HepG2 (cell line): Measurements from ENCODE around the gene UNC13D. TPM values are rescaled to one million over a fixed set of nuclear protein-coding genes. Genes with fewer than 3 reads are reported as not detected.

Experiments
- MAFF ChIP-seq: IDR thresholded peaks from 2 replicates; pipeline ENCODE4 v1.6.1; 2011; ENCODE audit warnings: low read depth, low read length, improper control_type of control experiment
- NFE2L2 ChIP-seq: fragments of 150-350 bp; IDR thresholded peaks from 2 replicates; pipeline ENCODE4 v1.6.1; 2014; ENCODE audit warnings: low read length
- NPAS2 ChIP-seq: sonication (generic); formaldehyde crosslinking; IDR thresholded peaks from 2 replicates; pipeline ENCODE4 v1.8.0; 2022; ENCODE audit warnings: mild to moderate bottlenecking, missing genetic modification reagents, borderline replicate concordance
- SSRP1 ChIP-seq: IDR thresholded peaks from 2 replicates; pipeline ENCODE4 v1.6.1; 2016; ENCODE audit warnings: control low read depth
- TBL1XR1 ChIP-seq: fragments of 150-350 bp; IDR thresholded peaks from 2 replicates; pipeline ENCODE4 v1.6.1; 2014; ENCODE audit warnings: borderline replicate concordance, low read length; ENCODE audit not compliant: partially characterized antibody
- TCF7L2 ChIP-seq: IDR thresholded peaks from 2 replicates; pipeline ENCODE4 v1.6.1; 2011; ENCODE audit warnings: mild to moderate bottlenecking, low read depth, low read length, moderate library complexity
- ZBTB21 ChIP-seq: sonication (generic); formaldehyde crosslinking; IDR thresholded peaks from 2 replicates; pipeline ENCODE4 v1.4.0; 2020; ENCODE audit warnings: missing genetic modification reagents
- ZNF292 ChIP-seq: sonication (generic); formaldehyde crosslinking; IDR thresholded peaks from 2 replicates; pipeline ENCODE4 v1.8.1; 2022; ENCODE audit warnings: mild to moderate bottlenecking, low read depth, missing genetic modification reagents, borderline replicate concordance
- ZNF331 ChIP-seq: sonication (generic); formaldehyde crosslinking; IDR thresholded peaks from 2 replicates; pipeline ENCODE4 v1.4.0; 2020; ENCODE audit warnings: missing genetic modification reagents
- ZNF430 ChIP-seq: sonication (generic); formaldehyde crosslinking; IDR thresholded peaks from 2 replicates; pipeline ENCODE4 v1.9.0; 2021; ENCODE audit warnings: mild to moderate bottlenecking, missing genetic modification reagents
- ZNF670 ChIP-seq: sonication (generic); formaldehyde crosslinking; IDR thresholded peaks from 2 replicates; pipeline ENCODE4 v1.8.0; 2022; ENCODE audit warnings: mild to moderate bottlenecking, missing genetic modification reagents, borderline replicate concordance
- ZNF749 ChIP-seq: sonication (generic); formaldehyde crosslinking; IDR thresholded peaks from 2 replicates; pipeline ENCODE4 v1.8.0; 2022; ENCODE audit warnings: mild to moderate bottlenecking, missing genetic modification reagents, moderate library complexity, borderline replicate concordance
- ZSCAN9 ChIP-seq: IDR thresholded peaks from 2 replicates; pipeline ENCODE4 v1.6.1; 2016; ENCODE audit warnings: borderline replicate concordance
- polyA plus RNA-seq, 8 experiments: library from polyadenylated mRNA; depleted of rRNA in 3 of 8; stranded (reverse) in 7 of 8; unstranded in 1 of 8; fragments of >200 nt; fragmentation: Illumina TruSeq in 4 of 8; extraction: Trizol in 4 of 8; gene quantifications; 2 replicates each; pipeline versions ENCODE4 v1.2.1 to v1.2.3, GENCODE V29; 2011 to 2016; ENCODE audit warnings: low read depth in 4 of 8, missing spikeins in 1 of 8, mixed read lengths in 1 of 8; ENCODE audit not compliant: insufficient read depth in 1 of 8
- total RNA-seq, 5 experiments: library from RNA; depleted of rRNA; stranded (reverse); fragments of >200 nt; fragmentation: Illumina TruSeq; extraction: Trizol; gene quantifications; 2 replicates each; pipeline ENCODE4 v1.2.3, GENCODE V29; 2016; ENCODE audit warnings: low read depth in 1 of 5
- TF ChIP-seq, protein P1 (sequence below): sonication (generic); formaldehyde crosslinking; IDR thresholded peaks from 2 replicates; pipeline ENCODE4 v1.4.0; 2020; ENCODE audit warnings: mild to moderate bottlenecking, missing genetic modification reagents
- TF ChIP-seq, protein P2 (sequence below): conservative IDR thresholded peaks from 2 replicates; pipeline ENCODE4 v1.6.1; 2018; ENCODE audit warnings: missing genetic modification reagents
- TF ChIP-seq, protein P3 (sequence below), 2 experiments: fragments of 450-650 bp in 1 of 2; sonication (generic) in 1 of 2; formaldehyde crosslinking in 1 of 2; IDR thresholded peaks; 2 replicates each; pipeline versions ENCODE4 v1.6.1 to v1.8.0; 2016 to 2022; ENCODE audit warnings: antibody characterized with exemption in 1 of 2, mild to moderate bottlenecking in 1 of 2, missing genetic modification reagents in 1 of 2

Gene UNC13D
- total and polyA plus RNA-seq, 2 of the 13 experiments (the other 11 are each of a cell fraction or from before 2014, with no cell fraction given), result 29.7 to 42.7 TPM

DNA sequence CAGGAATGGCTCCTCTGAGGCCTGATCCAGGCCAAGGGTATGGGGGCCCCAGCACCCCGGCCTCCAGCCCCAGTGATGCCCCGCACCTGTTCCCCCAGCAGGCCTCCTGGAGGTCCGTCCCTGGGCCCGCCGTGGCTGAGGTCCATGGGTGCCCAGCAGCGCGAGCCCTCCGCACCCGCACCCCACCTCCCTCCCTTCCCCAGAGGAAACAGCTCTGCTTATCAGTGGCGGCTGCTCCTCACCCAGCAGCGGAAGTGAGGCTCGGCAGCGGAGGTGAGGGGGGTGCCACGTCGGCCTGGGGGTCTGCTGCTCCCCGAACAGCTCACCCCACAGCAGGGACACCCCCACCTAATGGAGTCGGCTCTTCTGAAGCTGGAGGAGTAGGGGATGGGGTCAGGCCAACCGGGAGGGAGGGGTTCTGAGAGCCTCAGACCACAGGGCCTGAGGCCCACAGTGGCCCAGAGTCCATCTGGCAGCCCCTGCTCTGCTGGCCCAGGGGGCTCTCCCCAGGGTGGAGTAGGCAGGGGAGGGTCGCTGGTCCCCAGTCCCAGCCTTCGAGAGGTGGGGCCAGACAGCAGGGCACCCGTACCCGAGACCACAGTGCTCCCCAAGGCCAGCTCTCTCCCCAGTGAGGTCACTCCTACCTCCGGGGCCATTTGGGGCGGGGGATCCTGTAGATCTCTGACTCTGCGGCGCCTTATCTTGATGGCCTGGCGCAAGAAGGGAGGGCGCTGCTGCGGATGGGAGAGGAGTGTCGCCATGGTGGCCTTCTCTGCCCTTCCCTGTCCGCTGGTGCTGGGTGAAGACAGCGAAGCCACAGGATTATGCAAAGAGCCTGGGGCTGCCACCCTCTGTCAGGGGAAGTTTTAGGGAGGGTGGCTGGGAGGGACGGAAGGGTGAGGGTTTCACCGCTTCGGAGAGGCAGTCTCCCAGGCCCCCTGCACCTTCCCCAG lies at the start of gene UNC13D (continued):
- no peak for TF ChIP-seq NPAS2 (CRISPR knock-in tag)
- TF ChIP-seq ZNF292 (CRISPR knock-in tag), result no peak
- peak; percentile 86 for TF ChIP-seq ZNF670 (CRISPR knock-in tag)
- no peak for TF ChIP-seq ZNF430
- TF ChIP-seq SSRP1 (CRISPR knock-in tag), result peak; percentile 44; the same call in 1 of the 2 replicates
- TF ChIP-seq ZNF331 (CRISPR knock-in tag), result peak; percentile 14; the same call in 1 of the 2 replicates
- TF ChIP-seq ZBTB21 (CRISPR knock-in tag), result no peak
- TF ChIP-seq, protein P1, sequence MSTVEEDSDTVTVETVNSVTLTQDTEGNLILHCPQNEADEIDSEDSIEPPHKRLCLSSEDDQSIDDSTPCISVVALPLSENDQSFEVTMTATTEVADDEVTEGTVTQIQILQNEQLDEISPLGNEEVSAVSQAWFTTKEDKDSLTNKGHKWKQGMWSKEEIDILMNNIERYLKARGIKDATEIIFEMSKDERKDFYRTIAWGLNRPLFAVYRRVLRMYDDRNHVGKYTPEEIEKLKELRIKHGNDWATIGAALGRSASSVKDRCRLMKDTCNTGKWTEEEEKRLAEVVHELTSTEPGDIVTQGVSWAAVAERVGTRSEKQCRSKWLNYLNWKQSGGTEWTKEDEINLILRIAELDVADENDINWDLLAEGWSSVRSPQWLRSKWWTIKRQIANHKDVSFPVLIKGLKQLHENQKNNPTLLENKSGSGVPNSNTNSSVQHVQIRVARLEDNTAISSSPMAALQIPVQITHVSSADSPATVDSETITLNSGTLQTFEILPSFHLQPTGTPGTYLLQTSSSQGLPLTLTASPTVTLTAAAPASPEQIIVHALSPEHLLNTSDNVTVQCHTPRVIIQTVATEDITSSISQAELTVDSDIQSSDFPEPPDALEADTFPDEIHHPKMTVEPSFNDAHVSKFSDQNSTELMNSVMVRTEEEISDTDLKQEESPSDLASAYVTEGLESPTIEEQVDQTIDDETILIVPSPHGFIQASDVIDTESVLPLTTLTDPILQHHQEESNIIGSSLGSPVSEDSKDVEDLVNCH (CRISPR knock-in tag), result no peak
- TF ChIP-seq MAFF, result no peak
- no peak; the same call in 1 of the 2 replicates for TF ChIP-seq ZNF749 (CRISPR knock-in tag)
- TF ChIP-seq NFE2L2, result no peak
- 0 out of 2 replicates have a peak, but pooled peaks have one; percentile 6 for TF ChIP-seq ZSCAN9 (CRISPR knock-in tag)
- TF ChIP-seq TCF7L2, result no peak
- TF ChIP-seq, protein P2, sequence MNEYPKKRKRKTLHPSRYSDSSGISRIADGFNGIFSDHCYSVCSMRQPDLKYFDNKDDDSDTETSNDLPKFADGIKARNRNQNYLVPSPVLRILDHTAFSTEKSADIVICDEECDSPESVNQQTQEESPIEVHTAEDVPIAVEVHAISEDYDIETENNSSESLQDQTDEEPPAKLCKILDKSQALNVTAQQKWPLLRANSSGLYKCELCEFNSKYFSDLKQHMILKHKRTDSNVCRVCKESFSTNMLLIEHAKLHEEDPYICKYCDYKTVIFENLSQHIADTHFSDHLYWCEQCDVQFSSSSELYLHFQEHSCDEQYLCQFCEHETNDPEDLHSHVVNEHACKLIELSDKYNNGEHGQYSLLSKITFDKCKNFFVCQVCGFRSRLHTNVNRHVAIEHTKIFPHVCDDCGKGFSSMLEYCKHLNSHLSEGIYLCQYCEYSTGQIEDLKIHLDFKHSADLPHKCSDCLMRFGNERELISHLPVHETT (CRISPR knock-in tag), result no peak
- TF ChIP-seq TBL1XR1, result no peak
- TF ChIP-seq, protein P3, sequence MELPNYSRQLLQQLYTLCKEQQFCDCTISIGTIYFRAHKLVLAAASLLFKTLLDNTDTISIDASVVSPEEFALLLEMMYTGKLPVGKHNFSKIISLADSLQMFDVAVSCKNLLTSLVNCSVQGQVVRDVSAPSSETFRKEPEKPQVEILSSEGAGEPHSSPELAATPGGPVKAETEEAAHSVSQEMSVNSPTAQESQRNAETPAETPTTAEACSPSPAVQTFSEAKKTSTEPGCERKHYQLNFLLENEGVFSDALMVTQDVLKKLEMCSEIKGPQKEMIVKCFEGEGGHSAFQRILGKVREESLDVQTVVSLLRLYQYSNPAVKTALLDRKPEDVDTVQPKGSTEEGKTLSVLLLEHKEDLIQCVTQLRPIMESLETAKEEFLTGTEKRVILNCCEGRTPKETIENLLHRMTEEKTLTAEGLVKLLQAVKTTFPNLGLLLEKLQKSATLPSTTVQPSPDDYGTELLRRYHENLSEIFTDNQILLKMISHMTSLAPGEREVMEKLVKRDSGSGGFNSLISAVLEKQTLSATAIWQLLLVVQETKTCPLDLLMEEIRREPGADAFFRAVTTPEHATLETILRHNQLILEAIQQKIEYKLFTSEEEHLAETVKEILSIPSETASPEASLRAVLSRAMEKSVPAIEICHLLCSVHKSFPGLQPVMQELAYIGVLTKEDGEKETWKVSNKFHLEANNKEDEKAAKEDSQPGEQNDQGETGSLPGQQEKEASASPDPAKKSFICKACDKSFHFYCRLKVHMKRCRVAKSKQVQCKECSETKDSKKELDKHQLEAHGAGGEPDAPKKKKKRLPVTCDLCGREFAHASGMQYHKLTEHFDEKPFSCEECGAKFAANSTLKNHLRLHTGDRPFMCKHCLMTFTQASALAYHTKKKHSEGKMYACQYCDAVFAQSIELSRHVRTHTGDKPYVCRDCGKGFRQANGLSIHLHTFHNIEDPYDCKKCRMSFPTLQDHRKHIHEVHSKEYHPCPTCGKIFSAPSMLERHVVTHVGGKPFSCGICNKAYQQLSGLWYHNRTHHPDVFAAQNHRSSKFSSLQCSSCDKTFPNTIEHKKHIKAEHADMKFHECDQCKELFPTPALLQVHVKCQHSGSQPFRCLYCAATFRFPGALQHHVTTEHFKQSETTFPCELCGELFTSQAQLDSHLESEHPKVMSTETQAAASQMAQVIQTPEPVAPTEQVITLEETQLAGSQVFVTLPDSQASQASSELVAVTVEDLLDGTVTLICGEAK (IDR thresholded peaks at IDR 0.05), result no peak
- TF ChIP-seq, protein P3 (CRISPR knock-in tag; IDR thresholded peaks at IDR 0.05), result no peak; the same call in 1 of the 2 replicates
